Peyer's patch (tissue), 4 donors: ENCODE measurements around the gene TLCD2.

ENCODE experiments used
- POLR2A ChIP-seq, 2 donors: fragments of 450-650 bp; IDR thresholded peaks; one replicate each; pipeline ENCODE4 v1.5.1; 2017; ENCODE audit warnings: antibody characterized with exemption in 2 of 2, mild to moderate bottlenecking in 2 of 2, moderate library complexity in 2 of 2
- TF ChIP-seq, protein P1 (sequence below), 6 experiments: fragments of 450-650 bp in 4 of 6; fragments of 200-600 bp in 2 of 6; sonication (generic) in 1 of 6; IDR thresholded peaks; one replicate each; pipeline ENCODE4 v1.5.1; 2017 to 2019; ENCODE audit warnings: antibody characterized with exemption in 6 of 6, mild to moderate bottlenecking in 3 of 6, moderate library complexity in 1 of 6

DNA sequence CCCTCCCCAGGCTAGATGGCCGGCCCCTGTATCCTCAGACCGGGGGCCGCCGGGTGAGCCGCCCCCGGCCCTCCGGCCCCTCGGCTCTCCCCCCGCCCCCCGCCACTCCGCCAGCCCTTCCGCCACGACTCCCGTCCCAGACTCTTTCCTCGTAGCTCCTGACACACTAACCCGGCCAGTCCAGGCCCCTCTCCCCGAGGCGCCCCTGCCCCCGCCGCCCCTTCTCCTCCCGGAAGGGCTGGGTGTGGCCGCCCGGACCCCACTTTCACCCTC is 5.6 kb upstream of the TLCD2 start:
- TF ChIP-seq, protein P1, sequence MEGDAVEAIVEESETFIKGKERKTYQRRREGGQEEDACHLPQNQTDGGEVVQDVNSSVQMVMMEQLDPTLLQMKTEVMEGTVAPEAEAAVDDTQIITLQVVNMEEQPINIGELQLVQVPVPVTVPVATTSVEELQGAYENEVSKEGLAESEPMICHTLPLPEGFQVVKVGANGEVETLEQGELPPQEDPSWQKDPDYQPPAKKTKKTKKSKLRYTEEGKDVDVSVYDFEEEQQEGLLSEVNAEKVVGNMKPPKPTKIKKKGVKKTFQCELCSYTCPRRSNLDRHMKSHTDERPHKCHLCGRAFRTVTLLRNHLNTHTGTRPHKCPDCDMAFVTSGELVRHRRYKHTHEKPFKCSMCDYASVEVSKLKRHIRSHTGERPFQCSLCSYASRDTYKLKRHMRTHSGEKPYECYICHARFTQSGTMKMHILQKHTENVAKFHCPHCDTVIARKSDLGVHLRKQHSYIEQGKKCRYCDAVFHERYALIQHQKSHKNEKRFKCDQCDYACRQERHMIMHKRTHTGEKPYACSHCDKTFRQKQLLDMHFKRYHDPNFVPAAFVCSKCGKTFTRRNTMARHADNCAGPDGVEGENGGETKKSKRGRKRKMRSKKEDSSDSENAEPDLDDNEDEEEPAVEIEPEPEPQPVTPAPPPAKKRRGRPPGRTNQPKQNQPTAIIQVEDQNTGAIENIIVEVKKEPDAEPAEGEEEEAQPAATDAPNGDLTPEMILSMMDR (IDR thresholded peaks at IDR 0.05), result no peak
- TF ChIP-seq POLR2A (IDR thresholded peaks at IDR 0.05), result no peak
